ENCODE data around the gene PIGH. TPM values are rescaled to one million over a fixed set of nuclear protein-coding genes. Genes with fewer than 3 reads are reported as not detected.
"Not testable (repeated sequence)": the region's sequence is repeated elsewhere in the genome, so short reads cannot be mapped to it uniquely, and the experiment has no call there.

PIGH gene
- total RNA-seq, 2 donors from 2014 or later = 4.5 to 7.5 TPM

GRCh38 chr14:67544590-67544989, 55.5 kb downstream of the PIGH start:
- H3K4me3 ChIP-seq (ENCODE audit: low read length) = no peak overlapping the region
- H3K9me3 Mint-ChIP-seq = no peaks in the 10 kb centered on the region
- H3K27me3 Mint-ChIP-seq (ENCODE audit: insufficient read depth) = no peaks in the 10 kb centered on the region
- H3K4me1 Mint-ChIP-seq = peaks cover 14% of the 10 kb centered on the region
- TF ChIP-seq CTCF (conservative IDR thresholded peaks at IDR 0.05) = no peak
- 60% methylated on average over 1 of the region's 1 CpG; no CpG with 5 or more reads in 1 of the 2 experiments for WGBS, 2 experiments (ENCODE audit: insufficient coverage in 1 of 2, insufficient read length in 1 of 2)
- no peak overlapping the region for H3K9ac ChIP-seq (ENCODE audit: extremely low read depth, low read length, poor library complexity, severe bottlenecking)
- peaks cover 5% of the 10 kb centered on the region for H3K9me3 ChIP-seq (ENCODE audit: control insufficient read depth, low read length)
- no peak for DNase-seq
- no peak overlapping the region for H3K27ac Mint-ChIP-seq
- no peak overlapping the region for H3K27ac ChIP-seq (ENCODE audit: low read depth, low read length)
- no peaks in the 10 kb centered on the region for H3K4me1 ChIP-seq (ENCODE audit: control insufficient read depth, insufficient read depth, low read length)
- H3K27me3 ChIP-seq (ENCODE audit: control insufficient read depth, insufficient read depth, low read length, poor library complexity, severe bottlenecking) = no peaks in the 10 kb centered on the region
- H3K36me3 Mint-ChIP-seq (ENCODE audit: low read depth) = peaks cover 53% of the 10 kb centered on the region
- peaks cover 26% of the 10 kb centered on the region for H3K36me3 ChIP-seq (ENCODE audit: control insufficient read depth, insufficient read depth, low read length)
- no peak overlapping the region for H3K4me3 Mint-ChIP-seq

- H3K9me3 Mint-ChIP-seq; H3K4me3 Mint-ChIP-seq; H3K27me3 ChIP-seq (ENCODE audit: control insufficient read depth, insufficient read depth, low read length, poor library complexity, severe bottlenecking); H3K9me3 ChIP-seq (ENCODE audit: control insufficient read depth, low read length); H3K4me1 ChIP-seq (ENCODE audit: control insufficient read depth, insufficient read depth, low read length); DNase-seq; H3K4me3 ChIP-seq (ENCODE audit: low read length); H3K9ac ChIP-seq (ENCODE audit: extremely low read depth, low read length, poor library complexity, severe bottlenecking); H3K27me3 Mint-ChIP-seq (ENCODE audit: insufficient read depth); H3K27ac ChIP-seq (ENCODE audit: low read depth, low read length); H3K27ac Mint-ChIP-seq: not testable (repeated sequence)
- H3K36me3 Mint-ChIP-seq (ENCODE audit: low read depth) = peaks cover 46% of the 10 kb centered on the region
- peaks cover 26% of the 10 kb centered on the region for H3K36me3 ChIP-seq (ENCODE audit: control insufficient read depth, insufficient read depth, low read length)
- H3K4me1 Mint-ChIP-seq = peaks cover 20% of the 10 kb centered on the region
- WGBS, 2 experiments (ENCODE audit: insufficient coverage in 1 of 2, insufficient read length in 1 of 2) = 97 to 98% methylated on average over 4 to 13 of the region's 13 CpGs
Measured at GRCh38 chr14:67542620-67543019, 57.4 kb downstream of the PIGH start.

GRCh38 chr14:67541448-67542387, 58.4 kb downstream of the PIGH start:
- peaks cover 5% of the 10 kb centered on the region for H3K9me3 ChIP-seq (ENCODE audit: control insufficient read depth, low read length)
- no peak for TF ChIP-seq CTCF (conservative IDR thresholded peaks at IDR 0.05)
- Mint-ChIP-seq H3K4me1 (peaks cover 20% of the 10 kb centered on the region), H3K4me3 (peak overlapping the region; percentile 51), H3K36me3 (ENCODE audit: low read depth) (peaks cover 41% of the 10 kb centered on the region), H3K27me3 (ENCODE audit: insufficient read depth) (no peaks in the 10 kb centered on the region), H3K27ac (peak overlapping the region; percentile 93), H3K9me3 (no peaks in the 10 kb centered on the region)
- H3K27ac ChIP-seq (ENCODE audit: low read depth, low read length) = no peak overlapping the region
- no peak overlapping the region for H3K9ac ChIP-seq (ENCODE audit: extremely low read depth, low read length, poor library complexity, severe bottlenecking)
- H3K27me3 ChIP-seq (ENCODE audit: control insufficient read depth, insufficient read depth, low read length, poor library complexity, severe bottlenecking) = no peaks in the 10 kb centered on the region
- peak overlapping the region; percentile 36 for H3K4me3 ChIP-seq (ENCODE audit: low read length)
- DNase-seq = peak; percentile 87
- WGBS, 2 experiments (ENCODE audit: insufficient coverage in 1 of 2, insufficient read length in 1 of 2) = 50 to 61% methylated on average over 22 to 24 of the region's 24 CpGs
- H3K4me1 ChIP-seq (ENCODE audit: control insufficient read depth, insufficient read depth, low read length) = no peaks in the 10 kb centered on the region
- peaks cover 26% of the 10 kb centered on the region for H3K36me3 ChIP-seq (ENCODE audit: control insufficient read depth, insufficient read depth, low read length)

Other genes starting within 250 kb of the PIGH start
- 100 to 1,000 TPM in 1 of 2 donors, 10 to 100 TPM in 1; 82.2 to 108 TPM for gene ATP6V1D, start 240.5 kb downstream of the PIGH start, total RNA-seq
- gene EIF2S1, start 239.9 kb downstream of the PIGH start, total RNA-seq = 100 to 1,000 TPM; 114 to 136 TPM
- 1 to 10 TPM; 1.6 to 2.0 TPM for gene PLEK2, start 188.1 kb downstream of the PIGH start, total RNA-seq
- gene TMEM229B, start 111.5 kb downstream of the PIGH start, total RNA-seq = 1 to 10 TPM; 1.1 to 1.5 TPM
- gene PLEKHH1, start 67.0 kb downstream of the PIGH start, total RNA-seq = 10 to 100 TPM; 59.9 to 61.1 TPM
- gene ARG2, start 19.7 kb upstream of the PIGH start, total RNA-seq = 10 to 100 TPM; 19.4 to 25.4 TPM
- gene VTI1B, start 74.4 kb upstream of the PIGH start, total RNA-seq = 100 to 1,000 TPM; 118 to 120 TPM
- gene RDH11, start 95.5 kb upstream of the PIGH start, total RNA-seq = 10 to 100 TPM; 73.5 to 75.0 TPM
- under 1 TPM; 0.13 to 0.18 TPM for gene RDH12, start 101.6 kb upstream of the PIGH start, total RNA-seq
- gene ZFYVE26, start 216.3 kb upstream of the PIGH start, total RNA-seq = 10 to 100 TPM; 27.4 to 29.4 TPM
- 10 to 100 TPM; 22.8 to 33.8 TPM for gene RAD51B, start 219.5 kb upstream of the PIGH start, total RNA-seq